Ovary (tissue), 9 donors: ENCODE measurements around the gene PAK5. TPM values are rescaled to one million over a fixed set of nuclear protein-coding genes. Genes with fewer than 3 reads are reported as not detected.

Experiments used
- DNase-seq, 5 donors: peaks; one replicate each; pipeline ENCODE4 v3.0.0-alpha.2; 2019 to 2020
- H3K27ac ChIP-seq, 2 donors: fragments of 200-600 bp; one replicate each; pipeline versions ENCODE4 v1.5.1 to v1.8.0; 2019 to 2022
- H3K27me3 ChIP-seq: fragments of 200-600 bp; one replicate; pipeline ENCODE4 v1.8.0; 2022
- H3K36me3 ChIP-seq: fragments of 200-600 bp; sonication (generic); one replicate; pipeline ENCODE4 v1.5.1; 2019
- H3K4me1 ChIP-seq: one replicate; pipeline ENCODE4 v1.8.1; 2013; ENCODE audit warnings: mild to moderate bottlenecking, moderate library complexity; ENCODE audit not compliant: insufficient read depth
- H3K4me3 ChIP-seq: fragments of 200-600 bp; sonication (generic); one replicate; pipeline ENCODE4 v1.5.1; 2017
- H3K9me3 ChIP-seq, 2 donors: fragments of 200-600 bp in 1 of 2; sonication (generic) in 1 of 2; one replicate each; pipeline versions ENCODE4 v1.5.1 to v1.8.1; 2013 to 2019; ENCODE audit warnings: mild to moderate bottlenecking in 1 of 2, moderate library complexity in 1 of 2
- CTCF ChIP-seq, 3 donors: fragments of 450-650 bp in 2 of 3; fragments of 200-600 bp in 1 of 3; IDR thresholded peaks; one replicate each; pipeline versions ENCODE4 v1.5.1 to v1.8.0; 2016 to 2022; ENCODE audit warnings: antibody characterized with exemption in 3 of 3, mild to moderate bottlenecking in 1 of 3
- EP300 ChIP-seq: sonication (generic); formaldehyde crosslinking; IDR thresholded peaks from one replicate; pipeline ENCODE4 v1.6.1; 2017; ENCODE audit warnings: antibody characterized with exemption
- POLR2A ChIP-seq: fragments of 450-650 bp; IDR thresholded peaks from one replicate; pipeline ENCODE4 v1.6.1; 2017; ENCODE audit warnings: antibody characterized with exemption, mild to moderate bottlenecking, moderate library complexity
- WGBS, 3 donors: extraction: QIAGEN DNeasy Blood & Tissue Kit in 1 of 3; methylation state at CpG; one replicate each; pipeline versions ENCODE4 v1.1.5 to v1.1.7; 2013 to 2017; 5-methylcytosine and 5-hydroxymethylcytosine counted together
- intact Hi-C, 4 donors: fragments of 100-400 bp; cut with DNase I; formaldehyde crosslinking; loops; one replicate each; pipeline versions ENCODE4 v1.11.0 to v1.15.1; 2022 to 2023
- polyA plus RNA-seq, 2 donors: library from polyadenylated mRNA; stranded (reverse); fragments of 200-250 nt in 1 of 2; fragments of 350-450 nt in 1 of 2; fragmentation: Illumina TruSeq in 1 of 2; extraction: RNeasy Lipid Tissue Mini Kit (QIAGEN cat#74804) in 1 of 2; gene quantifications; one replicate each; pipeline ENCODE4 v1.2.3, GENCODE V29; 2013 to 2014
- total RNA-seq, 7 donors: library from RNA; depleted of rRNA in 2 of 7; stranded (reverse); fragments of >200 nt in 2 of 7; fragmentation: NEBNext Ultra II Directional in 3 of 7; extraction: Animal tissue kit (Norgen Biotek cat#: 25700) in 3 of 7; gene quantifications; one replicate each; pipeline versions ENCODE4 v1.1.0 to v1.2.4, GENCODE V29; 2016 to 2023
- donor health status: DM: no; HTN: no; CAD: no; lungs with moderate emphysema.
- donor health status: DM: no; HTN: no; CAD: no.
- donor health status: Bipolar disorder and iron deficiency.
- donor health status: DM: yes; HTN: yes; CAD: no.
- donor health status: DM: no; HTN: no; CAD: no.
- donor health status: DM: yes; HTN: yes; CAD: no.

The PAK5 gene
- total and polyA plus RNA-seq, 9 donors, result under 0.01 to 0.47 (median 0.10) TPM; not detected in 2

DNA sequence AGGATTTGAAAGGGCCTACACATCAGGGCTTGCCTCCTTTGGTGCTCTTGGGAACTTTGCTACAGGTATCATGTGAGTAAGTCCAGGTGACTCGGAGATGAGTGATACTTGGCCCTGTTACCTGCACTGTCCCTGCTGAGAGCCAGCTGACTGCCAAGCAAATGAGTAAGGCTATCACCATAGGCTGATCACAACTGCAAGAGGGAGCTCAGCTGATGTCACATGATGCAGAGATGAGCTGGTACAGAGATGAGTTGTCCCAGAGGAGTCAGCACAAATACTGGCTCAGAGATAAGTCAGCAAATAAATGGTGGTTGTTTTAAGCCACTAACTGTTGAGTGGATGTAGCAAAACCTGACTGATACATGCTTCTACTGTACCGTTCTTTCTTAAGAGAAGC lies 283.1 kb downstream of the PAK5 start:
- Histone ChIP-seq H3K4me3 (no peak overlapping the region), H3K27ac (no peak overlapping the region), H3K27me3 (no peaks in the 10 kb centered on the region), H3K9me3 (no peaks in the 10 kb centered on the region), H3K4me1 (no peaks in the 10 kb centered on the region), H3K36me3 (no peaks in the 10 kb centered on the region)
- 87 to 92% (median 89%) methylated on average over 2 of the region's 2 CpGs for WGBS, 3 donors
- no peak for DNase-seq
- no peak for TF ChIP-seq POLR2A
- TF ChIP-seq CTCF (IDR thresholded peaks at IDR 0.05), result no peak
- no peak for TF ChIP-seq EP300
- intact Hi-C loops, result no loop called here

- DNase-seq, result no peak
These were observed 286.9 kb downstream of the PAK5 start for GRCh38 chr20:9551808-9552550.

DNA sequence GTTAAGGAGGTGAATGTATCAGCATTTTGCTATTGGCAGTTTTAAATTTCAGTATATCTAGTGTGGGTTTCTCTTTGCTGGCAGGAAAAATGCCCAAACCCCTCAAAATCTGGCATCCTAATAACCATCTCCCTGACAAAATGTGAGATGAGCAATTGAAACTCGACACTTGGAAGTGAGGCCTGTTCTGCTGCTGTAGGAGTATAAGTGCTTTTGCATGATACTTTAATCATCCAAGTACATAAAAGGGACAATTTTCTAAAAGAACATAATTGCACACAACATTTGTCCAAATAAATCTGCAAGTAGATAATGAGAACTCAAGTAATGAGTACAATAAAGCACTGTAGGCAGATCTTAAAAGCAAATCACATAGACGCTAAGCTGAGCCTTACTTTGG lies 288.0 kb downstream of the PAK5 start:
- Histone ChIP-seq H3K27me3 (no peaks in the 10 kb centered on the region), H3K4me1 (no peaks in the 10 kb centered on the region), H3K27ac (no peak overlapping the region), H3K4me3 (no peak overlapping the region), H3K9me3 (no peaks in the 10 kb centered on the region), H3K36me3 (no peaks in the 10 kb centered on the region)
- whole genome bisulfite sequencing, 3 donors, result 72 to 82% (median 79%) methylated on average over 2 of the region's 2 CpGs
- DNase-seq, result no peak
- intact Hi-C loops, result no loop called here
- no peak for TF ChIP-seq POLR2A
- TF ChIP-seq EP300, result no peak
- TF ChIP-seq CTCF (IDR thresholded peaks at IDR 0.05), result no peak

More at GRCh38 chr20:9551808-9552550, 286.9 kb downstream of the PAK5 start:
- no peak overlapping the region for H3K27ac ChIP-seq
- H3K36me3 ChIP-seq, result no peaks in the 10 kb centered on the region
- intact Hi-C loops, result no loop called here
- no peak overlapping the region for H3K4me3 ChIP-seq
- 73 to 80% (median 76%) methylated on average over 4 of the region's 4 CpGs for WGBS, 3 donors
- H3K27me3 ChIP-seq, result no peaks in the 10 kb centered on the region
- H3K4me1 ChIP-seq, result no peaks in the 10 kb centered on the region
- no peaks in the 10 kb centered on the region for H3K9me3 ChIP-seq
- TF ChIP-seq CTCF (IDR thresholded peaks at IDR 0.05), result no peak
- no peak for TF ChIP-seq POLR2A
- TF ChIP-seq EP300, result no peak

- intact Hi-C loops, result no loop called here
- H3K27ac ChIP-seq, result no peak overlapping the region
- no peaks in the 10 kb centered on the region for H3K36me3 ChIP-seq
- DNase-seq, result no peak
- no peaks in the 10 kb centered on the region for H3K9me3 ChIP-seq
- no peak overlapping the region for H3K4me3 ChIP-seq
- WGBS, 3 donors, result 89 to 93% (median 90%) methylated on average over 1 of the region's 1 CpG
- no peaks in the 10 kb centered on the region for H3K27me3 ChIP-seq
- no peaks in the 10 kb centered on the region for H3K4me1 ChIP-seq
- TF ChIP-seq CTCF (IDR thresholded peaks at IDR 0.05), result no peak
- no peak for TF ChIP-seq EP300
- TF ChIP-seq POLR2A, result no peak
These were observed 288.6 kb downstream of the PAK5 start for GRCh38 chr20:9550283-9550682.
